Measurements from ENCODE around the gene KCNN4.

The KCNN4 gene

DNA sequence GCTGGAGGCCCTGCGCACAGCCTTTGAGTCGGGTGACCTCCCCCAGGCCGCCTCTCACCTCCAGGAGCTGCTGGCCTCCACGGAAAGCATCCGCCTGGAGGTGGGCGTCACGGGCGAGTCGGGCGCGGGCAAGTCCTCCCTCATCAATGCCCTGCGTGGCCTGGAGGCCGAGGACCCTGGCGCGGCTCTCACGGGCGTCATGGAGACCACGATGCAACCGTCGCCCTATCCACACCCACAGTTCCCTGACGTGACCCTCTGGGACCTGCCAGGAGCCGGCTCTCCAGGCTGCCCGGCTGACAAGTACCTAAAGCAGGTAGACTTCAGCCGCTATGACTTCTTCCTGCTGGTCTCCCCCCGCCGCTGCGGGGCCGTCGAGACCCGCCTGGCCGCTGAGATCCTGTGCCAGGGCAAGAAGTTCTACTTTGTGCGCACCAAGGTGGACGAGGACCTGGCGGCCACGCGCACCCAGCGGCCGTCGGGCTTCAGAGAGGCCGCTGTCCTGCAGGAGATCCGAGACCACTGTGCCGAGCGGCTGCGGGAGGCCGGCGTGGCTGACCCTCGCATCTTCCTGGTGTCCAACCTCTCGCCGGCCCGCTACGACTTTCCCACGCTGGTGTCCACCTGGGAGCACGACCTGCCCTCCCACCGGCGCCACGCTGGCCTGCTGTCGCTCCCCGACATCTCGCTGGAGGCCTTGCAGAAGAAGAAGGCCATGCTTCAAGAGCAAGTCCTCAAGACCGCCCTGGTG, 62.0 kb downstream of the KCNN4 start:
- DNase-seq (ENCODE audit: low read depth in 2 of 2), result no peak
